ENCODE measurements around the gene LEFTY1. TPM values are rescaled to one million over a fixed set of nuclear protein-coding genes. Genes with fewer than 3 reads are reported as not detected.

LEFTY1 gene
- total RNA-seq, 4 donors from 2014 or later = 0.34 to 0.57 TPM; not detected in 2

DNA sequence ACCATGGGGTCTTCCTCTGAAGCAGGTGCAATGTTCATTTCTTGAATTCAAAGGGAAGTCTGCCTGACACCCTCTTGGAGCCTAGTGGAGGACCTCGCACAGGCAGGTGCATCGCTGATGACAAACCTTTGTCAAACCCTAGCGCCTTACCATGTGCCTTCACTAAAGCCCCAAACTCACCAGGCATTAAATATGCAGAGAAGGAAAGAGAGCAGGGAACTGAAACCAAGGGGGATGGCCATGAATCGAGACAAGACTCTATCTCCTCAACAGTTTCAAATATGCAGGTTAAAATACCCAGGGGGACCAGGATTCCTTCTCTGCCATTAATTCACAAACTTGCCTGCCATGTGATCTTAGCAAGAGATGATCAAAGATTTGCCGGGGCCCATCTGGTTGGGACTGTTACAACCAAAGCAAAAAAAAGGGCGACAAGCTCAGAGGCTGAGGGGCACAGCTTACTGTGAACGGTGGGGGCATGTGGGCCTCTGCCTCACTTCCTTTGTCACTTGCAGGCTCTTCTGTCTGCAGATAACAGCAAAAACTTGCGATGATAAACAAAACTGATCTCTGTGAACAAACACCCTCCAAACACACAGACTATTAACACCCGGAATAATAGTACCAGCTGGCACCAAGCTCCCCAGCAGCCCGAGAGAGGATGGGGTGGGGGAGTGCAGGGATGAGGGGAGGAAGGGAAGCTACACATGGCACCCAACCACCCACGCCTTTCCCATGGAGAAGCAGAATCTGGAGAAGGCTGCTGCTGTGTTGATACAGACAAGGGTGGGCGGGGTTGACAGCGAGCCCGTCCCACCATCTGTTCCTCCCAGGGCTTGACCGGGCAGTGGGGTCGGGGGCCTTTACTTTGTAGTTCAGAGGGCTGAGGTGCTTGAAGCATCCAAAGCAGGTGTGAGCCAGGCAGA, 40.7 kb downstream of the LEFTY1 start:
- TF ChIP-seq, protein P1, sequence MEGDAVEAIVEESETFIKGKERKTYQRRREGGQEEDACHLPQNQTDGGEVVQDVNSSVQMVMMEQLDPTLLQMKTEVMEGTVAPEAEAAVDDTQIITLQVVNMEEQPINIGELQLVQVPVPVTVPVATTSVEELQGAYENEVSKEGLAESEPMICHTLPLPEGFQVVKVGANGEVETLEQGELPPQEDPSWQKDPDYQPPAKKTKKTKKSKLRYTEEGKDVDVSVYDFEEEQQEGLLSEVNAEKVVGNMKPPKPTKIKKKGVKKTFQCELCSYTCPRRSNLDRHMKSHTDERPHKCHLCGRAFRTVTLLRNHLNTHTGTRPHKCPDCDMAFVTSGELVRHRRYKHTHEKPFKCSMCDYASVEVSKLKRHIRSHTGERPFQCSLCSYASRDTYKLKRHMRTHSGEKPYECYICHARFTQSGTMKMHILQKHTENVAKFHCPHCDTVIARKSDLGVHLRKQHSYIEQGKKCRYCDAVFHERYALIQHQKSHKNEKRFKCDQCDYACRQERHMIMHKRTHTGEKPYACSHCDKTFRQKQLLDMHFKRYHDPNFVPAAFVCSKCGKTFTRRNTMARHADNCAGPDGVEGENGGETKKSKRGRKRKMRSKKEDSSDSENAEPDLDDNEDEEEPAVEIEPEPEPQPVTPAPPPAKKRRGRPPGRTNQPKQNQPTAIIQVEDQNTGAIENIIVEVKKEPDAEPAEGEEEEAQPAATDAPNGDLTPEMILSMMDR (IDR thresholded peaks at IDR 0.05; ENCODE audit: low read depth) = no peak

GRCh38 chr1:225847610-225848009, 41.3 kb downstream of the LEFTY1 start:
- TF ChIP-seq, protein P1 (IDR thresholded peaks at IDR 0.05; ENCODE audit: low read depth) = no peak

GRCh38 chr1:225846331-225847310, 42.3 kb downstream of the LEFTY1 start:
- TF ChIP-seq, protein P1 (IDR thresholded peaks at IDR 0.05; ENCODE audit: low read depth) = no peak

DNA sequence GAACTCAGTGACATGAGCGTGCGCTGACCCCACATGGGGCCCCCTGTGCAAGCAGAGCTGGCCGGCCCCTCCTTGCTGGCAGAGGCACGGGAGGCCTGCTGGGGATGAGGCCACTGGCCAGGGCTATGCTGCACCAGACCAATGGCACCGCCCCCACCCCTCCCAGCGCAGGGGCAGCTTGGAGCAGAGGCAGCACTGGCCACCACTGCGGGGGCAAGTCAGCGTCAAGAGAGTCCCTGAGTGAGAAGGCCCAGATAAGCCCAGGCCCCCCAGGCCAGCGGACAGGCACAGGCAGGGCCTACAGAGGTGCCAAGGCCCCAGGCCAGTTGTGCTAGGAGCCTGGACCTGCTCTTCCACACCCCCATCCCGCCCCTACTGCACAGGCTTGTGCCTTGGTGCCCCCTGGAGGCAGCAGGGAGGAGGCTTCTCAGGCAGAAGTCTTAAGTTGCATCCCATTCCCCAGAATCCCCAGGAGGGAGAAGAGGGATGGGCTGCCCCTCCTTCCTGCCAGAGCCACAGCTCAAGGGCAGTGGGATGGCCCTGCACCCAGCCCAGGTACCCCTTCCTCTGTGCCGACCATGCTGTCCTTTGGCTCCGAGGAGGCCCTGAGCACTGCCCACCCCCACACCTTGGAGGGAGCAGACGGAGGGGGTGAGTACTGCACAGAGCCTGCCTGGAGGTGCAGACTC, 43.2 kb downstream of the LEFTY1 start:
- TF ChIP-seq, protein P1 (IDR thresholded peaks at IDR 0.05; ENCODE audit: low read depth) = no peak

- TF ChIP-seq, protein P1 (IDR thresholded peaks at IDR 0.05; ENCODE audit: low read depth) = no peak
Observed at GRCh38 chr1:225845097-225845496, 43.8 kb downstream of the LEFTY1 start.

DNA sequence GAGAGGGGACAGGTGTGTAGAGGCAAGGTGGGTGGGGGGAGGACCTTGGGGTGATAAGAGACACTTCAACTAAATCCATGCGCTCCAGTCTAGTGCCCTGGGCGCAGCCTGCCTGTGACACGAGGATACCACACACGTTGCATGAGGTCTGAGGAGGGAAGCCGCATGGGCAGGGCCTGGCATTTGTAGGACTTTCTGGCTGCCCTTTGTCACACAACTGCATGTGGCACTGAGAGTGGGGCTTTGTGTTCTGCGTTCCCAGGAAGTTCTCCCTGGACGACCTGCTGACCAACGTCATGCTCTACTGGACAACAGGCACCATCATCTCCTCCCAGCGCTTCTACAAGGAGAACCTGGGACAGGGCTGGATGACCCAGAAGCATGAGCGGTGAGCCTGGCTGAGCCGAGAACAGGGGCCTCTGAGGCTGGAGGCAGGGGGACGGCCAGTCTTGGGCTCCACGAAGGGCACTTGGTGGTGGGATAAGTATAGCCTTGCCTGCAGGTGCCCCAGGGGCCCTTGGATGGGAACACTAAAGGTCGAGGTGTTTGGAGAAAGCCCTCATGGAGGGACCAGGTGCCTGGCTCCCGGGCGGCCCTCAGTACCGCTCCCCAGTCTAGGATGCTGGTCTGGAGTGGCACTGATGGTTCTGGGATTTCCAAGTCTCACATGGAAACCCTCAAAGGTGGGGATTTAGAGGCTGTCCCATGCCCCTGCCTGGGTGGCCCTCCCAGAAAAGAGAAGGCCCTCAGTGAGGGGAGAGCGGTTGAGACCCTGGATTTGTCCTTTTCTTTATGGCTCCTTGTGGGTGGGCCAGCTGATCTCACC, 44.5 kb downstream of the LEFTY1 start:
- TF ChIP-seq, protein P1 (IDR thresholded peaks at IDR 0.05; ENCODE audit: low read depth) = no peak
